Measurements from ENCODE around the gene DOCK4. TPM values are rescaled to one million over a fixed set of nuclear protein-coding genes. Genes with fewer than 3 reads are reported as not detected.

The DOCK4 gene
- total and polyA plus RNA-seq, 10 of the 15 experiments (the other 5 are each of a cell fraction or from before 2014, with no cell fraction given): 0.03 to 0.73 (median 0.38) TPM

GRCh38 chr7:111765751-111766643, 440.2 kb downstream of the DOCK4 start:
- in situ Hi-C loops (cut with MboI): loop anchor here (25.0 kb wide), 1 partner anchor 1121 kb away; no protein-coding TSS in a partner anchor
- RAD21 ChIA-PET (ENCODE audit: unreplicated experiment): no interaction called here
- TF ChIP-seq, protein P1, sequence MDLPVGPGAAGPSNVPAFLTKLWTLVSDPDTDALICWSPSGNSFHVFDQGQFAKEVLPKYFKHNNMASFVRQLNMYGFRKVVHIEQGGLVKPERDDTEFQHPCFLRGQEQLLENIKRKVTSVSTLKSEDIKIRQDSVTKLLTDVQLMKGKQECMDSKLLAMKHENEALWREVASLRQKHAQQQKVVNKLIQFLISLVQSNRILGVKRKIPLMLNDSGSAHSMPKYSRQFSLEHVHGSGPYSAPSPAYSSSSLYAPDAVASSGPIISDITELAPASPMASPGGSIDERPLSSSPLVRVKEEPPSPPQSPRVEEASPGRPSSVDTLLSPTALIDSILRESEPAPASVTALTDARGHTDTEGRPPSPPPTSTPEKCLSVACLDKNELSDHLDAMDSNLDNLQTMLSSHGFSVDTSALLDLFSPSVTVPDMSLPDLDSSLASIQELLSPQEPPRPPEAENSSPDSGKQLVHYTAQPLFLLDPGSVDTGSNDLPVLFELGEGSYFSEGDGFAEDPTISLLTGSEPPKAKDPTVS (IDR thresholded peaks at IDR 0.05; ENCODE audit: low read depth, low read length): no peak
- TF ChIP-seq FOXK2 (IDR thresholded peaks at IDR 0.05) (no peak), MEF2A (IDR thresholded peaks at IDR 0.05; ENCODE audit: insufficient read depth, low read depth, low read length) (no peak), E2F8 (IDR thresholded peaks at IDR 0.05; ENCODE audit: low read depth, partially characterized antibody) (no peak), TCF7 (IDR thresholded peaks at IDR 0.05; ENCODE audit: borderline replicate concordance) (no peak), MTA3 (IDR thresholded peaks at IDR 0.05; ENCODE audit: borderline replicate concordance, low read length) (no peak), JUNB (IDR thresholded peaks at IDR 0.05) (no peak), E2F4 (IDR thresholded peaks at IDR 0.05; ENCODE audit: low read depth, low read length) (no peak), RUNX3 (IDR thresholded peaks at IDR 0.05; ENCODE audit: low read length) (no peak), NBN (IDR thresholded peaks at IDR 0.05) (no peak), MYB (IDR thresholded peaks at IDR 0.05; ENCODE audit: borderline replicate concordance, low read depth, low read length) (no peak), SREBF1 (IDR thresholded peaks at IDR 0.05; ENCODE audit: low read length) (no peak)
- TF ChIP-seq, protein P2, sequence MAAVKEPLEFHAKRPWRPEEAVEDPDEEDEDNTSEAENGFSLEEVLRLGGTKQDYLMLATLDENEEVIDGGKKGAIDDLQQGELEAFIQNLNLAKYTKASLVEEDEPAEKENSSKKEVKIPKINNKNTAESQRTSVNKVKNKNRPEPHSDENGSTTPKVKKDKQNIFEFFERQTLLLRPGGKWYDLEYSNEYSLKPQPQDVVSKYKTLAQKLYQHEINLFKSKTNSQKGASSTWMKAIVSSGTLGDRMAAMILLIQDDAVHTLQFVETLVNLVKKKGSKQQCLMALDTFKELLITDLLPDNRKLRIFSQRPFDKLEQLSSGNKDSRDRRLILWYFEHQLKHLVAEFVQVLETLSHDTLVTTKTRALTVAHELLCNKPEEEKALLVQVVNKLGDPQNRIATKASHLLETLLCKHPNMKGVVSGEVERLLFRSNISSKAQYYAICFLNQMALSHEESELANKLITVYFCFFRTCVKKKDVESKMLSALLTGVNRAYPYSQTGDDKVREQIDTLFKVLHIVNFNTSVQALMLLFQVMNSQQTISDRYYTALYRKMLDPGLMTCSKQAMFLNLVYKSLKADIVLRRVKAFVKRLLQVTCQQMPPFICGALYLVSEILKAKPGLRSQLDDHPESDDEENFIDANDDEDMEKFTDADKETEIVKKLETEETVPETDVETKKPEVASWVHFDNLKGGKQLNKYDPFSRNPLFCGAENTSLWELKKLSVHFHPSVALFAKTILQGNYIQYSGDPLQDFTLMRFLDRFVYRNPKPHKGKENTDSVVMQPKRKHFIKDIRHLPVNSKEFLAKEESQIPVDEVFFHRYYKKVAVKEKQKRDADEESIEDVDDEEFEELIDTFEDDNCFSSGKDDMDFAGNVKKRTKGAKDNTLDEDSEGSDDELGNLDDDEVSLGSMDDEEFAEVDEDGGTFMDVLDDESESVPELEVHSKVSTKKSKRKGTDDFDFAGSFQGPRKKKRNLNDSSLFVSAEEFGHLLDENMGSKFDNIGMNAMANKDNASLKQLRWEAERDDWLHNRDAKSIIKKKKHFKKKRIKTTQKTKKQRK (IDR thresholded peaks at IDR 0.05; ENCODE audit: low read depth, low read length): no peak
- TF ChIP-seq, protein P3, sequence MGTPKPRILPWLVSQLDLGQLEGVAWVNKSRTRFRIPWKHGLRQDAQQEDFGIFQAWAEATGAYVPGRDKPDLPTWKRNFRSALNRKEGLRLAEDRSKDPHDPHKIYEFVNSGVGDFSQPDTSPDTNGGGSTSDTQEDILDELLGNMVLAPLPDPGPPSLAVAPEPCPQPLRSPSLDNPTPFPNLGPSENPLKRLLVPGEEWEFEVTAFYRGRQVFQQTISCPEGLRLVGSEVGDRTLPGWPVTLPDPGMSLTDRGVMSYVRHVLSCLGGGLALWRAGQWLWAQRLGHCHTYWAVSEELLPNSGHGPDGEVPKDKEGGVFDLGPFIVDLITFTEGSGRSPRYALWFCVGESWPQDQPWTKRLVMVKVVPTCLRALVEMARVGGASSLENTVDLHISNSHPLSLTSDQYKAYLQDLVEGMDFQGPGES (IDR thresholded peaks at IDR 0.05): no peak

More at GRCh38 chr7:111765751-111766643, 440.2 kb downstream of the DOCK4 start:
- Histone ChIP-seq H3K79me2 (ENCODE audit: control insufficient read depth, insufficient read depth, low read length) (no peaks in the 10 kb centered on the region), H3K27ac (ENCODE audit: control insufficient read depth, insufficient read depth) (no peak overlapping the region), H3K9ac (ENCODE audit: control insufficient read depth, insufficient read depth, low read length) (no peak overlapping the region), H3K4me1 (ENCODE audit: control insufficient read depth, insufficient read depth, low read length) (no peaks in the 10 kb centered on the region), H3K36me3 (ENCODE audit: control insufficient read depth in 2 of 2, insufficient read depth in 2 of 2, low read length in 1 of 2) (no peaks in the 10 kb centered on the region), H4K20me1 (ENCODE audit: control insufficient read depth, insufficient read depth) (no peaks in the 10 kb centered on the region), H3K9me3 (replicated peaks; ENCODE audit: control insufficient read depth, insufficient read depth, low read length) (no peaks in the 10 kb centered on the region), H3K27me3 (replicated peaks in 1 of 2; ENCODE audit: control insufficient read depth in 2 of 2, insufficient read depth in 2 of 2, low read length in 1 of 2) (no peaks in the 10 kb centered on the region), H3K4me2 (ENCODE audit: control insufficient read depth, insufficient read depth) (no peak overlapping the region), H3K4me3 (no peak overlapping the region), H2AFZ (ENCODE audit: control insufficient read depth, low read depth, low read length) (no peak overlapping the region)
- ChIA-PET SMC1A (ENCODE audit: uncharacterized antibody, unreplicated experiment) (no interaction called here), CTCF (interaction anchor here (0.7 to 1.8 kb wide), 3 partner anchors 13 to 87 kb away, joined by 3 to 8 read pairs (median 4); no protein-coding TSS in a partner anchor), POLR2A (no interaction called here)
- intact Hi-C loops (cut with micrococcal nuclease; ENCODE audit: unreplicated experiment): no loop called here
- BruUV-seq (replicated peaks): no TSS peak
- 54% methylated on average over 6 of the region's 6 CpGs for WGBS (ENCODE audit: insufficient coverage, insufficient replicate concordance, low lambda C conversion rate, missing lambda C conversion rate)
- DNase-seq (ENCODE audit: low read depth, low spot score): no peak
- no peak for FAIRE-seq
- no peak for ATAC-seq
